ENCODE results near the gene MOK.
"Not testable (repeated sequence)": the region's sequence is repeated elsewhere in the genome, so short reads cannot be mapped to it uniquely, and the experiment has no call there.

The MOK gene

GRCh38 chr14:102246071-102246470, 58.9 kb downstream of the MOK start:
- no peak for DNase-seq (ENCODE audit: low read depth)

- not testable (repeated sequence) for DNase-seq (ENCODE audit: low read depth)
Measured at GRCh38 chr14:102243795-102244194, 61.2 kb downstream of the MOK start.

- no peak for DNase-seq (ENCODE audit: low read depth)
Measured at GRCh38 chr14:102241147-102241546, 63.8 kb downstream of the MOK start.

GRCh38 chr14:102240481-102240880, 64.5 kb downstream of the MOK start:
- DNase-seq (ENCODE audit: low read depth): not testable (repeated sequence)

DNA sequence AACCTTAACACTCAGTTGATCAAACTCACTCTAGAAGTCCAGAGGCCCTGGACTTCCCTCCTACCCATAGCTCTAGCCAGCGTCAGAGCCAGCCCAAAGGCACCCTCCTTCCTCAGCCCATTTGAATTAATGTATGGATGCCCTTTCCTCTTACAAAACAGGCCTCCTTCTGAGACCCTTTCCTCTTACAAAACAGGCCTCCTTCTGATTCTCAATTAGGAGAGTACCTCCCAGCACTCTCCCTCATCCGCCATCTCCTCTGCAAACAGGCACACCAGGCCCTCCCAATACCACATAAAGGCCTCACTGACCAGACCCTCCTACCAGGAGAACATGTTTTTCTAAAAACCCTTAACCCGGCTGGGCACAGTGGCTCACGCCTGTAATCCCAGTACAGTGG, 65.7 kb downstream of the MOK start:
- DNase-seq (ENCODE audit: low read depth): no peak

- no peak for DNase-seq (ENCODE audit: low read depth)
Measured at GRCh38 chr14:102238766-102239165, 66.2 kb downstream of the MOK start.

DNA sequence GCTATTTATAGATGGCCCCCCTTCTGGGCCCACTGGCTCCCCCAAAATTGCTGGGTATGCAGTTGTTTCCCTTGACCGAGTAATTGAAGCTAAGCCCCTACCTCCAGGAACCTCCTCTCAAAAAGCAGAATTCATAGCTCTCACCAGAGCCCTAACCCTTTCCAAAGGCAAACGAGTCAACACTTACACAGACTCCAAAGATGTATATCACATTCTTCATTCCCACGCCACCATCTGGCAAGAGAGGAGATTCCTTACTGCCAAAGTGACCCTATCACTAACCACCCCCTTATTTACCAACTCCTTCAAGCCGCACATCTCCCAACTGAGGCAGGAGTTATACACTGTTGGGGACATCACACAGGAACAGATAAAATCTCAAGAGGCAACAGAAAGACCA, 66.8 kb downstream of the MOK start:
- DNase-seq (ENCODE audit: low read depth): no peak

DNA sequence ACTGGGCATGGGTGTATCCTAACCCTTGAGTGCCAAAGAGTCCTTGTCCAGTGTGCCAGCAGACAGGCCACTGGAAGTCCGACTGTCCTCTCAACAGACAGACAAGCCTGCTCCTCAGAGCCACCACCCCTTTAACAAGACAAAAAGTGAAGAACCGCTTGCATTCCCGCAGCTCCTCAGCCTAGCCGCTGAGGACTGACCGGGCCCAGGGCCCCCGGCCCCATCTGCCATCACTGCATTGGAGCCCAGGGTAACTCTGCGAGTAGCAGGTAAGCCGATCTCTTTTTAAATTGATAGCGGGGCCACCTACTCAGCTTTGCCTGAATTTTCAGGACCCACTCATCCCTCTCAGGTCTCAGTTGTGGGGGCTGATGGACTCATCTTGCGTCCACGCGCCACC, 68.9 kb downstream of the MOK start:
- no peak for DNase-seq (ENCODE audit: low read depth)

DNA sequence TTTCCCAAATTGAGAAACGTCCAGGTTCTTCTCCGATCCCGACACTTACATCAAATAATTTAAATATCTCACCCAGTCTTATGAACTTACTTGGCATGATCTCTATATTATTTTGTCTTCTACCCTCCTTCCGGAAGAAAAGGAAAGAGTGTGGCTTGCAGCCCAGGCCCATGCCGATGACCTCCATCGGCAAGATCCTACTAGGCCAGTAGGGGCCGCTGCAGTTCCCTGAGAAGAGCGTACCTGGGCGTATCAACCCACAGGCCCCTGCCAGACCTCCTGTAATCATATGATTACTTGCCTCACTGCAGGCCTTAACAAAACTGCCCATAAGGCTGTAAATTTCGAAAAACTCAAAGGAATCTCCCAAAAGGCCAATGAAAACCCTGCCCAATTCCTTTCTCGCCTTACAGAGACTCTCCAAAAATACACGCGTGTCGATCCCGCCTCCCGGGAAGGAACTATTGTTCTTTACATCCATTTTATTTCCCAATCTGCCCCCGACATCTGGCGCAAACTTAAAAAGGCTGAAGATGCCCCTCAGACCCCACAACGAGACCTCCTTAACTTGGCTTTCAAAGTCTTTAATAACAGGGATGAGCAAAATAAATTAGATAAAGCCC, 69.6 kb downstream of the MOK start:
- peak; percentile 59 for DNase-seq (ENCODE audit: low read depth)

- DNase-seq (ENCODE audit: low read depth): no peak
Measured at GRCh38 chr14:102234331-102235264, 70.4 kb downstream of the MOK start.

DNA sequence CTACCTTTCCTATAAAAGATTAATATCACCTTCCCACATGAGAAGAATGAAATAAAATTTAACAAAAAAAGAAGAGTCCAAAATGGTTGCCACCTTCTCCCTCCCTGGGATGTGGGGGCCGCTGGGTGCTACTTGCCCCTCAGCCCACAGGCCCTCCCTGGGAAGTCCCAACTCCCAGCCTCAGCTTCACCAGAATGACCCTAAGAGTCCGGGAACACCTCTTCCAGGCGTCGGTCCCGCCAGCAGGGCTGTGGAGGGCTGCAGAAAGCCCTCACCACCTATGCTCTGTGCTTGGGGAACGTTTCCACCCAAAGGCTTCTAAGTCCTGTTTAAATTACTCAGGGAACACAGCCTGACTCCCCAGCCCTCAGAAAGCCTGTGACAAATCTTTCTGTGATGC, 71.9 kb downstream of the MOK start:
- no peak for DNase-seq (ENCODE audit: low read depth)

GRCh38 chr14:102232348-102232625, 72.7 kb downstream of the MOK start:
- no peak for DNase-seq (ENCODE audit: low read depth)

DNA sequence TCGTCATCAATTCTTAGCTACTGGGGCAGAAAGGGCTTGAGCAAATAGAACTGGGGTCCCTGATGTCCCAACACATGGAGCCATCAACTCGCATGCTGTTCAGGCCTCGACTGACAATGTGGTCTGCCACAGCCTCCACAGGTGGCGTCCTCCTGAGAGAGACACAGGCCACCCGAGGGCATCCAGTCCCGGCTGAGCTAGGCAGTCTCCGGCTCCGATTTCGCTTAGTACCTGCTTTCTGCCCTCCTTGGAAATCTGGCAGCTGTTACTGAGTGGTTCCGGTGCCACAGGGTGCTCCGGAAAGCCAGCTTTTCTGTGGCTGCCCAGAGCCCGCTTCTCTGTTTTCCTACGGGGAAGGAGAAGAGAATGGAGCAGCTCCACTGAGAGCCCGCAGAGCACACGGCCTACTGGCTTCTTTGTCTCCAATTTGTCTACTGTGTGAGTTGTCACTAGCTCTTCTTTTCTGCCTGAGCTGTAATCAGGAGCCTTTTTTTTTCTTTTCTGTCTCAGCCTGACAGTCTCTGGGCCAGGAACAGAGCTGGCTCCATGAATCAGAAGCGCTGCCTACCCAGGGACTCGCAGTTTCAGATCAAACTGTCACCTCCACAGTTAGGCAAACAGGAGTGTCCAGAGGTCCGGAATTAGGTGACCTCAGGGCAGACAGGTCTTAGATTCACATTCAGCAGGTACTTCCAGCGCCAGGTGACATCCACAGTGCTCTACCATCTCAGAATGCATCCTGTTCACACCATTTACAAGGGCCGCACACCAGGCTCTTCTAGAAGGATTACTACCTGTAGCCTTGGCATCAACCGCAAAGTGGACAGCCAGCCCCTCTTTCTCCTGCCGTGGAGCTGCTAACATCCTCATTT, 73.3 kb downstream of the MOK start:
- no peak for DNase-seq (ENCODE audit: low read depth)

DNA sequence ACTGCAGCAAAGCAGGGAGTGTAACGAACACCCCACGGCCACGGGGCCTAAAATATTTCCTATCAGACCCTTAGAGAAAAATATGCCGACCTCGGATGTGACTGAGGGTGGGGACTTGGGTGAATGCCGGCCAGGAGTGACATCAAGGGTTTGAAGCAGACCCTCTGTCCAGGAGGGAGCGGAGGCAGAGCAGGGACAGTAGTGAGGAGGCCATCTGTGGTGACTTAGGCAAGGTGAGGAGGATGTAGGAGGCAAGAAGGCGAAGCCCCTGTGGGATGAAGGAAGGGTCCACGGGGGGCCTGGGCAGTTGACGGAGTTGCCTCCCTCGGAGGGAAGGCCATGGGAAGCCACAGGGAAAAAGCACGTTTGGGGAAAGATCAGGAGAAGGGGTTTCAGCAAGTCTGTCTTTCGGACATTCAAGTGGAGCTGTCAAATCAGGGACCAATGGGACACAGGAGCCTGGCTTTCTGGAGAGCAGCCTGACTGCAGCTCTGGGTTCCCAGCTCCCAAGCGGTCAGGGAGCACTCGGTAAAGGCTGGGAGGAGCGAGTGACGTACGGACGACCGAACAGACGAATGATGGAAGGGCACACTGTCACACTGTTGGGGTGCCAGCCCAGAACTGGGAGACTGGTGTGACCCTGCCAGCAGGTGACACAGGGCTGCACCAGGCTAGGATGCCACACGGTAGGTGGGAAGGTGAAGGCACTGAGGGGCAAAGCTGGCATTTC, 74.3 kb downstream of the MOK start:
- no peak for DNase-seq (ENCODE audit: low read depth)

DNA sequence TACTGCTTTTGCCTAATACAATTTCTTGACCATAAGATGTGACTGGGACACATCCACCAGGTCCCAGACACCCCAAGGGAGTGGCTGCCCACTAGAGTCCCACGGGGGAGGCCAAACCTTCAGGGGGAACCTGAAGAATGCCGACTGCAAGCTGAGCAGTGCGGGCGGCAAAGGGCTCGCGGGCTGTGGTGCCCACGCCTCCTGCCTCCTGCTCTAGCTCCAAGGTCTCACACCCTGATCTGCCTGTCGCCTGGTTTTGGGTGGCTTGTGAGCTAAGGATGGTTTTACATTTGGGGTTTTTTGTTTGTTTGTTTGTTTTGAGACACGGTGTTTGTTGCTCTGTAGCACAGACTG, 75.2 kb downstream of the MOK start:
- DNase-seq (ENCODE audit: low read depth): no peak

GRCh38 chr14:102229071-102229738, 75.8 kb downstream of the MOK start:
- no peak for DNase-seq (ENCODE audit: low read depth)

GRCh38 chr14:102227184-102227964, 77.6 kb downstream of the MOK start:
- DNase-seq (ENCODE audit: low read depth): no peak

GRCh38 chr14:102226356-102227125, 78.4 kb downstream of the MOK start:
- DNase-seq (ENCODE audit: low read depth): no peak

GRCh38 chr14:102225936-102226335, 79.0 kb downstream of the MOK start:
- DNase-seq (ENCODE audit: low read depth): no peak

DNA sequence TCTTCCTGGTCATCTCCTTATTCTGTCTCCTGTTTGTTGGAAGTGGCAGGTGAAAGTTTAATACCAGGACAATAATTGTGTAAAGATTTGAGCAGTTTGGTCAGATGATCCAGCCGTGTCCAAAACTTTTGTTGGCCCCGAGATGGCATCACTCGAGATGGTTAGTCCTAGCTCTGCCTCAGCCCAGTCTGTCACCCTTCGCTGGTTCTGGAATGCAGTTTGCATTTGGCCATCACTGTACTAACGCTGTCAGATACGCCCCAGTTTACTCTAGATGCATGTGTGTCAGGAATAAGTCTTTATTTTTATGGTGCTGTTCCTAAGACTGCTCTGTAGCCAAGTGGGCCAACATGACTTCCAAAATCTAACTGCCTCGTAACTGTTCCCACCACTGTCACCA, 79.6 kb downstream of the MOK start:
- DNase-seq (ENCODE audit: low read depth): no peak
